K562 (cell line): ENCODE measurements around the gene EZH1. TPM values are rescaled to one million over a fixed set of nuclear protein-coding genes. Genes with fewer than 3 reads are reported as not detected.
"Not testable (repeated sequence)": the region's sequence is repeated elsewhere in the genome, so short reads cannot be mapped to it uniquely, and the experiment has no call there.

ENCODE experiments used
- ATAC-seq: fragments of 200-7000 bp; cut with Tn5 transposase; 3 replicates; pipeline ENCODE4 v1.9.1; 2020; ENCODE audit warnings: moderate library complexity
- BruUV-seq: library from RNA; stranded (reverse); fragments of 400-500 nt; replicated peaks from 2 replicates; lab custom pipeline; 2021; lab: Mats Ljungman, UMichigan
- CTCF ChIA-PET: fragments of 300-600 bp; formaldehyde crosslinking; extraction: SDS; loops from one replicate; lab custom pipeline; 2021; ENCODE audit warnings: low intra/inter-chr PET ratio; lab: Yijun Ruan, JAX
- POLR2A ChIA-PET: fragments of 300-600, 350-650 bp; sonication (Branson Sonifier 250); formaldehyde crosslinking; extraction: SDS; loops from one replicate; lab custom pipeline; 2021; ENCODE audit warnings: antibody characterized with exemption, inconsistent platforms; lab: Yijun Ruan, JAX
- DNase-seq, 4 experiments: peaks; one replicate each; pipeline versions ENCODE4 v3.0.0 to v3.0.0-alpha.2; 2011 to 2018; ENCODE audit warnings: low spot score in 3 of 4, mixed read lengths in 3 of 4; ENCODE audit errors: extremely low read depth in 1 of 4
- FAIRE-seq: peaks from 2 replicates; lab custom pipeline; 2011; peaks lifted over from hg19 to GRCh38; lab: Jason Lieb, UNC
- H2AFZ ChIP-seq: 2 replicates; pipeline ENCODE4 v1.6.0; 2011; ENCODE audit warnings: low read depth, low read length, control low read depth, inconsistent platforms
- H3K27ac ChIP-seq: fragments of 200-600 bp; 3 replicates; pipeline ENCODE4 v1.8.0; 2011; ENCODE audit warnings: low read depth, mild to moderate bottlenecking, control low read depth, inconsistent platforms, low read length, moderate library complexity, mixed read lengths; ENCODE audit errors: extremely low read depth
- H3K27me3 ChIP-seq, 2 experiments: fragments of 300-600 bp in 1 of 2; 2 replicates in 1 of 2; 3 replicates in 1 of 2; pipeline versions ENCODE4 v1.6.0 to v1.8.0; 2011; ENCODE audit warnings: inconsistent platforms in 2 of 2, low read length in 2 of 2, mild to moderate bottlenecking in 1 of 2, mixed read lengths in 1 of 2, moderate library complexity in 1 of 2; ENCODE audit not compliant: control insufficient read depth in 2 of 2, insufficient read depth in 2 of 2
- H3K36me3 ChIP-seq: fragments of 300-600 bp; 3 replicates; pipeline ENCODE4 v1.8.0; 2011; ENCODE audit warnings: mild to moderate bottlenecking, low read length, inconsistent platforms; ENCODE audit not compliant: control insufficient read depth, insufficient read depth
- H3K4me1 ChIP-seq, 2 experiments: fragments of 200-600 bp in 1 of 2; replicated peaks in 1 of 2; 2 replicates in 1 of 2; 3 replicates in 1 of 2; pipeline versions ENCODE4 v1.5.1 to v1.8.0; 2011; ENCODE audit warnings: inconsistent platforms in 2 of 2, low read length in 2 of 2, mild to moderate bottlenecking in 1 of 2, mixed read lengths in 1 of 2, moderate library complexity in 1 of 2; ENCODE audit not compliant: control insufficient read depth in 2 of 2, insufficient read depth in 2 of 2
- H3K4me2 ChIP-seq: 2 replicates; pipeline ENCODE4 v1.6.1; 2011; ENCODE audit warnings: low read length, control low read depth, inconsistent platforms, mixed read lengths; ENCODE audit not compliant: insufficient read depth
- H3K4me3 ChIP-seq: fragments of 200-600 bp; sonication (generic), shearing (Covaris generic); 2 replicates; pipeline ENCODE4 v1.5.1; 2016; ENCODE audit warnings: control low read depth, inconsistent platforms
- H3K79me2 ChIP-seq: fragments of 200-600 bp; 3 replicates; pipeline ENCODE4 v1.8.0; 2011; ENCODE audit warnings: low read length, inconsistent platforms; ENCODE audit not compliant: control insufficient read depth, insufficient read depth
- H3K9ac ChIP-seq, 2 experiments: 2 replicates each; pipeline versions ENCODE4 v1.6.0 to v1.6.1; 2011; ENCODE audit warnings: low read depth in 2 of 2, low read length in 2 of 2, control low read depth in 1 of 2, inconsistent platforms in 1 of 2, mild to moderate bottlenecking in 1 of 2, mixed read lengths in 1 of 2; ENCODE audit not compliant: insufficient read depth in 1 of 2
- H3K9me1 ChIP-seq: one replicate; pipeline ENCODE4 v1.6.0; 2011; ENCODE audit warnings: inconsistent platforms, mild to moderate bottlenecking, low read length, moderate library complexity; ENCODE audit not compliant: control insufficient read depth, insufficient read depth
- H3K9me3 ChIP-seq: replicated peaks from 2 replicates; pipeline ENCODE4 v1.5.1; 2011; ENCODE audit warnings: low read depth, low read length, inconsistent platforms; ENCODE audit not compliant: control insufficient read depth, insufficient read depth
- H4K20me1 ChIP-seq: replicated peaks from 2 replicates; pipeline ENCODE4 v1.6.1; 2011; ENCODE audit warnings: low read length, inconsistent platforms, mixed read lengths; ENCODE audit not compliant: control insufficient read depth, insufficient read depth
- BHLHE40 ChIP-seq: IDR thresholded peaks from 2 replicates; pipeline ENCODE4 v1.6.1; 2011; ENCODE audit warnings: low read length, improper control_type of control experiment
- MBD2 ChIP-seq: sonication (generic); IDR thresholded peaks from 2 replicates; pipeline ENCODE4 v1.6.1; 2016; ENCODE audit warnings: low read depth, borderline replicate concordance
- MEIS2 ChIP-seq: fragments of 450-650 bp; IDR thresholded peaks from 2 replicates; pipeline ENCODE4 v1.6.1; 2014; ENCODE audit warnings: mild to moderate bottlenecking; ENCODE audit not compliant: partially characterized antibody
- XRCC3 ChIP-seq: fragments of 450-650 bp; IDR thresholded peaks from 2 replicates; pipeline ENCODE4 v1.6.1; 2017; ENCODE audit warnings: mild to moderate bottlenecking, moderate library complexity
- WGBS: fragments of 100-300 bp; shearing (Covaris generic); methylation state at CpG from one replicate; pipeline ENCODE4 v1.1.6; 2016; ENCODE audit warnings: low coverage, mixed read lengths; ENCODE audit not compliant: insufficient coverage; ENCODE audit errors: missing lambda C conversion rate; 5-methylcytosine and 5-hydroxymethylcytosine counted together
- in situ Hi-C: fragments of 300-500 bp; cut with MboI; formaldehyde crosslinking; loops from 4 replicates; pipeline ENCODE4 v1.15.0; 2018; ENCODE audit warnings: inconsistent platforms, mixed read lengths
- intact Hi-C: fragments of 100-400 bp; cut with micrococcal nuclease; formaldehyde crosslinking; loops from 2 replicates; pipeline ENCODE4 v1.14.2; 2022
- polyA plus RNA-seq, 8 experiments: library from polyadenylated mRNA; depleted of rRNA in 4 of 8; stranded (reverse) in 5 of 8; unstranded in 3 of 8; fragments of >200 nt; fragmentation: Nextera tagmentation in 2 of 8; fragmentation: Illumina TruSeq in 1 of 8; extraction: Ambion mirVana in 2 of 8; extraction: Trizol in 1 of 8; gene quantifications; 2 replicates each; pipeline versions ENCODE4 v1.2.1 to v1.2.3, GENCODE V29; 2011 to 2014; ENCODE audit warnings: inconsistent platforms in 1 of 8, missing spikeins in 1 of 8
- total RNA-seq, 7 experiments: library from RNA; depleted of rRNA in 6 of 7; stranded (reverse); fragments of >200 nt in 6 of 7; fragmentation: Illumina TruSeq in 2 of 7; extraction: Trizol in 2 of 7; gene quantifications; 2 replicates each; pipeline versions ENCODE4 v1.2.1 to v1.2.3, GENCODE V29; 2011 to 2021; ENCODE audit warnings: low replicate concordance in 1 of 7
- TF ChIP-seq, protein P1 (sequence below): fragments of 450-650 bp; IDR thresholded peaks from 2 replicates; pipeline ENCODE4 v1.6.1; 2016
- TF ChIP-seq, protein P2 (sequence below): sonication (generic); formaldehyde crosslinking; IDR thresholded peaks from 2 replicates; pipeline ENCODE4 v1.8.0; 2022; ENCODE audit warnings: mild to moderate bottlenecking, missing genetic modification reagents
- TF ChIP-seq, protein P3 (sequence below): fragments of 450-650 bp; IDR thresholded peaks from 2 replicates; pipeline ENCODE4 v1.6.1; 2016; ENCODE audit warnings: borderline replicate concordance

Gene EZH1
- total and polyA plus RNA-seq, 9 of the 15 experiments (the other 6 are each of a cell fraction or from before 2014, with no cell fraction given) = 8.6 to 40.8 (median 22.9) TPM

DNA sequence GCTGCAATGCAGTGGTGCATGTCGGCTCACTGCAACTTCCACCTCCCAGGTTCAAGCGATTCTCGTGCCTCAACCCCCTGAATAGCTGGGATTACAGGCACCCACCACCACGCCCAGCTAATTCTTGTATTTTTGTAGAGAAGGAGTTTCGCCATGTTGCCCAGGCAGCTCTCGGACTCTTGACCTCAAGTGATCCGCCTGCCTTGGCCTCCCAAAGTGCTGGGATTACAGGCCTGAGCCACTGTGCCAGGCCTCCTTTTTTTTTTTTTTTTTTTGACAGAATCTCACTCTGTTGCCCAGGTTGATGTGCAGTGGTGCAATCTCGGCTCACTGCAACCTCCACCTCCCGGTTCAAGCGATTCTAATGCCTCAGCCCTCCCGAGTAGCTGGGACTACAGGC is 1.9 kb downstream of the EZH1 start:
- ChIA-PET POLR2A (interaction anchor here (0.6 to 1.1 kb wide), 3 partner anchors 23 to 135 kb away, joined by 3 to 5 read pairs (median 4); partner anchors contain the start of gene BECN1), CTCF (interaction anchor here (1.1 kb wide), 1 partner anchor 20 kb away, joined by 3 read pairs; no protein-coding TSS in a partner anchor)
- DNase-seq, H3K27ac ChIP-seq, intact Hi-C loops, FAIRE-seq, ATAC-seq, in situ Hi-C loops, BruUV-seq, H3K9me1 ChIP-seq, H3K4me3 ChIP-seq, H4K20me1 ChIP-seq, H3K27me3 ChIP-seq, H3K4me2 ChIP-seq, H3K9me3 ChIP-seq, H2AFZ ChIP-seq, H3K36me3 ChIP-seq: not testable (repeated sequence)
- 69% methylated on average over 8 of the region's 11 CpGs for WGBS
- peak overlapping the region in 1 of 2 experiments; percentile 39; a peak in 1 of 4 replicates for H3K9ac ChIP-seq
- peaks cover 15 to 26% of the 10 kb centered on the region in 2 experiments; a peak in 4 of 5 replicates for H3K4me1 ChIP-seq
- peaks cover 35% of the 10 kb centered on the region; the same call in 2 of the 3 replicates for H3K79me2 ChIP-seq

DNA sequence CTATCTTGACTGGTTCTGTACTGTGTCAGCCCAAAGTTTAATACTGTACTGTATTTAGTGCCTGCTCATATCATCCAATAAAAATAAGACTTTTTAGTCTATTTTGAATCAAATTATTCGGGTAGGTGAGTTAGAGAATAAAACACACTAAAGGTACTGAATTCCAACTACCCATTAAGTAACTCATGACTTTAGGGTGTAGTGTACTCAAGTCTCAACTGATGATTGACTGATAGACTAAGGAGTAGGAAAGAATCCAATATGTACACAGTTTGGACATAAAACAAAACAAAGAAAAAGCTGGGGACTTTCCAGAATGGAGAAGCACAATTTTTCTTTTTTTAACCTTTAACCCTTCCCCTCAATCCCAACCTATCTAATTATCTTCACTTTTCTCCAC is 4.1 kb downstream of the EZH1 start:
- H4K20me1 ChIP-seq = no peaks in the 10 kb centered on the region
- intact Hi-C loops = no loop called here
- H3K4me1 ChIP-seq = peaks cover 15 to 25% of the 10 kb centered on the region in 2 experiments; a peak in 4 of 5 replicates
- DNase-seq (no peak), FAIRE-seq (no peak), ATAC-seq (no peak)
- WGBS = 9% methylated on average over 1 of the region's 1 CpG
- H2AFZ ChIP-seq = no peak overlapping the region
- H3K27ac ChIP-seq = no peak overlapping the region
- 0 out of 3 replicates have a peak, but pooled peaks cover 2% of the 10 kb centered on the region for H3K36me3 ChIP-seq
- in situ Hi-C loops = no loop called here
- H3K9me1 ChIP-seq = no peaks in the 10 kb centered on the region
- no peak overlapping the region for H3K4me3 ChIP-seq
- H3K9ac ChIP-seq = no peak overlapping the region
- peaks cover 35% of the 10 kb centered on the region for H3K79me2 ChIP-seq
- ChIA-PET POLR2A (interaction anchor here (0.6 to 1.6 kb wide), 2 partner anchors 14 to 171 kb away, joined by 3 to 4 read pairs; no protein-coding TSS in a partner anchor), CTCF (no interaction called here)
- no peaks in the 10 kb centered on the region for H3K27me3 ChIP-seq
- no TSS peak for BruUV-seq
- no peaks in the 10 kb centered on the region for H3K9me3 ChIP-seq
- H3K4me2 ChIP-seq = no peak overlapping the region
- TF ChIP-seq XRCC3 (no peak), MBD2 (no peak), BHLHE40 (no peak), MEIS2 (peak; percentile 5)
- TF ChIP-seq, protein P1, sequence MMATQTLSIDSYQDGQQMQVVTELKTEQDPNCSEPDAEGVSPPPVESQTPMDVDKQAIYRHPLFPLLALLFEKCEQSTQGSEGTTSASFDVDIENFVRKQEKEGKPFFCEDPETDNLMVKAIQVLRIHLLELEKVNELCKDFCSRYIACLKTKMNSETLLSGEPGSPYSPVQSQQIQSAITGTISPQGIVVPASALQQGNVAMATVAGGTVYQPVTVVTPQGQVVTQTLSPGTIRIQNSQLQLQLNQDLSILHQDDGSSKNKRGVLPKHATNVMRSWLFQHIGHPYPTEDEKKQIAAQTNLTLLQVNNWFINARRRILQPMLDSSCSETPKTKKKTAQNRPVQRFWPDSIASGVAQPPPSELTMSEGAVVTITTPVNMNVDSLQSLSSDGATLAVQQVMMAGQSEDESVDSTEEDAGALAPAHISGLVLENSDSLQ = 0 out of 2 replicates have a peak, but pooled peaks have one; percentile 5
- TF ChIP-seq, protein P2, sequence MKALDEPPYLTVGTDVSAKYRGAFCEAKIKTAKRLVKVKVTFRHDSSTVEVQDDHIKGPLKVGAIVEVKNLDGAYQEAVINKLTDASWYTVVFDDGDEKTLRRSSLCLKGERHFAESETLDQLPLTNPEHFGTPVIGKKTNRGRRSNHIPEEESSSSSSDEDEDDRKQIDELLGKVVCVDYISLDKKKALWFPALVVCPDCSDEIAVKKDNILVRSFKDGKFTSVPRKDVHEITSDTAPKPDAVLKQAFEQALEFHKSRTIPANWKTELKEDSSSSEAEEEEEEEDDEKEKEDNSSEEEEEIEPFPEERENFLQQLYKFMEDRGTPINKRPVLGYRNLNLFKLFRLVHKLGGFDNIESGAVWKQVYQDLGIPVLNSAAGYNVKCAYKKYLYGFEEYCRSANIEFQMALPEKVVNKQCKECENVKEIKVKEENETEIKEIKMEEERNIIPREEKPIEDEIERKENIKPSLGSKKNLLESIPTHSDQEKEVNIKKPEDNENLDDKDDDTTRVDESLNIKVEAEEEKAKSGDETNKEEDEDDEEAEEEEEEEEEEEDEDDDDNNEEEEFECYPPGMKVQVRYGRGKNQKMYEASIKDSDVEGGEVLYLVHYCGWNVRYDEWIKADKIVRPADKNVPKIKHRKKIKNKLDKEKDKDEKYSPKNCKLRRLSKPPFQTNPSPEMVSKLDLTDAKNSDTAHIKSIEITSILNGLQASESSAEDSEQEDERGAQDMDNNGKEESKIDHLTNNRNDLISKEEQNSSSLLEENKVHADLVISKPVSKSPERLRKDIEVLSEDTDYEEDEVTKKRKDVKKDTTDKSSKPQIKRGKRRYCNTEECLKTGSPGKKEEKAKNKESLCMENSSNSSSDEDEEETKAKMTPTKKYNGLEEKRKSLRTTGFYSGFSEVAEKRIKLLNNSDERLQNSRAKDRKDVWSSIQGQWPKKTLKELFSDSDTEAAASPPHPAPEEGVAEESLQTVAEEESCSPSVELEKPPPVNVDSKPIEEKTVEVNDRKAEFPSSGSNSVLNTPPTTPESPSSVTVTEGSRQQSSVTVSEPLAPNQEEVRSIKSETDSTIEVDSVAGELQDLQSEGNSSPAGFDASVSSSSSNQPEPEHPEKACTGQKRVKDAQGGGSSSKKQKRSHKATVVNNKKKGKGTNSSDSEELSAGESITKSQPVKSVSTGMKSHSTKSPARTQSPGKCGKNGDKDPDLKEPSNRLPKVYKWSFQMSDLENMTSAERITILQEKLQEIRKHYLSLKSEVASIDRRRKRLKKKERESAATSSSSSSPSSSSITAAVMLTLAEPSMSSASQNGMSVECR = no peak
- TF ChIP-seq, protein P3, sequence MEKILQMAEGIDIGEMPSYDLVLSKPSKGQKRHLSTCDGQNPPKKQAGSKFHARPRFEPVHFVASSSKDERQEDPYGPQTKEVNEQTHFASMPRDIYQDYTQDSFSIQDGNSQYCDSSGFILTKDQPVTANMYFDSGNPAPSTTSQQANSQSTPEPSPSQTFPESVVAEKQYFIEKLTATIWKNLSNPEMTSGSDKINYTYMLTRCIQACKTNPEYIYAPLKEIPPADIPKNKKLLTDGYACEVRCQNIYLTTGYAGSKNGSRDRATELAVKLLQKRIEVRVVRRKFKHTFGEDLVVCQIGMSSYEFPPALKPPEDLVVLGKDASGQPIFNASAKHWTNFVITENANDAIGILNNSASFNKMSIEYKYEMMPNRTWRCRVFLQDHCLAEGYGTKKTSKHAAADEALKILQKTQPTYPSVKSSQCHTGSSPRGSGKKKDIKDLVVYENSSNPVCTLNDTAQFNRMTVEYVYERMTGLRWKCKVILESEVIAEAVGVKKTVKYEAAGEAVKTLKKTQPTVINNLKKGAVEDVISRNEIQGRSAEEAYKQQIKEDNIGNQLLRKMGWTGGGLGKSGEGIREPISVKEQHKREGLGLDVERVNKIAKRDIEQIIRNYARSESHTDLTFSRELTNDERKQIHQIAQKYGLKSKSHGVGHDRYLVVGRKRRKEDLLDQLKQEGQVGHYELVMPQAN = no peak
